Uterus (tissue), 2 donors: ENCODE results near the gene ANKRD1.

ENCODE experiments used
- POLR2A ChIP-seq, 2 donors: fragments of 450-650 bp; IDR thresholded peaks; one replicate each; pipeline ENCODE4 v1.6.1; 2016; ENCODE audit warnings: antibody characterized with exemption in 2 of 2, mild to moderate bottlenecking in 1 of 2, moderate library complexity in 1 of 2
- TF ChIP-seq, protein P1 (sequence below), 4 experiments: fragments of 200-600 bp in 2 of 4; fragments of 450-650 bp in 2 of 4; sonication (generic) in 2 of 4; IDR thresholded peaks; one replicate each; pipeline ENCODE4 v1.5.1; 2016 to 2019; ENCODE audit warnings: antibody characterized with exemption in 4 of 4, mild to moderate bottlenecking in 2 of 4, moderate library complexity in 1 of 4

- TF ChIP-seq, protein P1, sequence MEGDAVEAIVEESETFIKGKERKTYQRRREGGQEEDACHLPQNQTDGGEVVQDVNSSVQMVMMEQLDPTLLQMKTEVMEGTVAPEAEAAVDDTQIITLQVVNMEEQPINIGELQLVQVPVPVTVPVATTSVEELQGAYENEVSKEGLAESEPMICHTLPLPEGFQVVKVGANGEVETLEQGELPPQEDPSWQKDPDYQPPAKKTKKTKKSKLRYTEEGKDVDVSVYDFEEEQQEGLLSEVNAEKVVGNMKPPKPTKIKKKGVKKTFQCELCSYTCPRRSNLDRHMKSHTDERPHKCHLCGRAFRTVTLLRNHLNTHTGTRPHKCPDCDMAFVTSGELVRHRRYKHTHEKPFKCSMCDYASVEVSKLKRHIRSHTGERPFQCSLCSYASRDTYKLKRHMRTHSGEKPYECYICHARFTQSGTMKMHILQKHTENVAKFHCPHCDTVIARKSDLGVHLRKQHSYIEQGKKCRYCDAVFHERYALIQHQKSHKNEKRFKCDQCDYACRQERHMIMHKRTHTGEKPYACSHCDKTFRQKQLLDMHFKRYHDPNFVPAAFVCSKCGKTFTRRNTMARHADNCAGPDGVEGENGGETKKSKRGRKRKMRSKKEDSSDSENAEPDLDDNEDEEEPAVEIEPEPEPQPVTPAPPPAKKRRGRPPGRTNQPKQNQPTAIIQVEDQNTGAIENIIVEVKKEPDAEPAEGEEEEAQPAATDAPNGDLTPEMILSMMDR (IDR thresholded peaks at IDR 0.05) = no peak
- no peak for TF ChIP-seq POLR2A (IDR thresholded peaks at IDR 0.05)
Measured at GRCh38 chr10:90929179-90929578, 8.3 kb upstream of the ANKRD1 start.
